H1 (cell line): ENCODE data around the gene ALOX12.

Source experiments
- HDAC6 ChIP-seq: IDR thresholded peaks from one replicate; pipeline ENCODE4 v1.7.1; 2012; ENCODE audit warnings: low read depth, mild to moderate bottlenecking, inconsistent platforms, low read length, moderate library complexity
- POLR2A ChIP-seq, 2 experiments: IDR thresholded peaks; 1 replicate in 1 of 2; 2 replicates in 1 of 2; pipeline ENCODE4 v1.6.1; 2011; ENCODE audit warnings: low read depth in 2 of 2, low read length in 2 of 2, mild to moderate bottlenecking in 2 of 2; ENCODE audit errors: control extremely low read depth in 1 of 2
- POLR2AphosphoS5 ChIP-seq: IDR thresholded peaks from 2 replicates; pipeline ENCODE4 v1.6.1; 2011; ENCODE audit warnings: low read depth, low read length
- RXRA ChIP-seq: IDR thresholded peaks from 2 replicates; pipeline ENCODE4 v1.6.1; 2011; ENCODE audit warnings: low read depth, mild to moderate bottlenecking, low read length, moderate library complexity; ENCODE audit not compliant: insufficient read depth
- SIN3A ChIP-seq, 2 experiments: IDR thresholded peaks in 1 of 2; conservative IDR thresholded peaks in 1 of 2; 2 replicates each; pipeline ENCODE4 v1.6.1; 2011 to 2012; ENCODE audit warnings: low read length in 2 of 2, improper control_type of control experiment in 1 of 2, low read depth in 1 of 2, mild to moderate bottlenecking in 1 of 2
- SIX5 ChIP-seq: IDR thresholded peaks from 2 replicates; pipeline ENCODE4 v1.6.1; 2011; ENCODE audit warnings: mild to moderate bottlenecking, low read depth, low read length
- ZNF274 ChIP-seq: IDR thresholded peaks from 2 replicates; pipeline ENCODE4 v1.7.0; 2012; ENCODE audit warnings: low read length, borderline replicate concordance; ENCODE audit errors: extremely low read depth
- TF ChIP-seq, protein P1 (sequence below), 3 experiments: IDR thresholded peaks; 1 replicate in 2 of 3; 2 replicates in 1 of 3; pipeline versions ENCODE4 v1.5.1 to v1.6.1; 2011; ENCODE audit warnings: low read length in 3 of 3, mild to moderate bottlenecking in 3 of 3, inconsistent platforms in 2 of 3, low read depth in 1 of 3, moderate library complexity in 1 of 3; ENCODE audit not compliant: insufficient read depth in 1 of 3; ENCODE audit errors: control extremely low read depth in 1 of 3
- TF ChIP-seq, protein P2 (sequence below): IDR thresholded peaks from 2 replicates; pipeline ENCODE4 v1.6.1; 2012; ENCODE audit warnings: inconsistent platforms

DNA sequence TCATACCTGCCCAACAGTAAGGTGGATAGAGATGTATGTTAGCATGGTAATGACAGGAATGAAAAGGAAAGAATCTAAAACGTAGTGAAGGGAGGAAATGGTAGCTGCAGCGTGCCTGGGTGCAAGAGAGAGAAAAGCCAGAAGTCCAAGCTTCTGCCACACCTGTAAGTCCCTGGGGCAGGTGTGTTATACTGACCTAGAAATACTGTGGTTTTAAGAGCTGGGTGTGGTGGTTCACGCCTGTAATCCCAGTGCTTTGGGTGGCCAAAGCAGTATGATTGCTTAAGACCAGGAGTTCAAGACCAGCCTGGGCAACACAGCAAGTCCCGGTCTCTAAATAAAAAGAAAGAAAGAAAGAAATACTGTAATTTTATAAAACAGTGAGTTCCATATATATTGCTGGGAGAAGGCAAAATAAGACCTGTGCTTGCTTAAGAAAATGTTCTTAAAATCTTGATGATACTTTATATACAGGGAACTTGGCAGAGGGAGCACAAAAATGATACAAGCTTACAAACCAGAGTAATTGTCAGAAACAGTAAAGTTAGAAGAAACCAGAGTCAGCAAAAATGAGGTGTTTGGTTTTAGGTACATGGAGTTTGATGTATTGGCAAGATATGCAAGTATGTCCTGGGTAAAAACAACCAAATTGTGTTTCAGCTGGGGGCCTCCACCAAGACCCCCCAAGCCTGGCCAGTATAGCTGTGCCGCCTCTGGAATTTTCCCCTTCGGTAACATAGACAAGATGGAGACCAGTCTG is 6.6 kb downstream of the ALOX12 start:
- TF ChIP-seq, protein P1, sequence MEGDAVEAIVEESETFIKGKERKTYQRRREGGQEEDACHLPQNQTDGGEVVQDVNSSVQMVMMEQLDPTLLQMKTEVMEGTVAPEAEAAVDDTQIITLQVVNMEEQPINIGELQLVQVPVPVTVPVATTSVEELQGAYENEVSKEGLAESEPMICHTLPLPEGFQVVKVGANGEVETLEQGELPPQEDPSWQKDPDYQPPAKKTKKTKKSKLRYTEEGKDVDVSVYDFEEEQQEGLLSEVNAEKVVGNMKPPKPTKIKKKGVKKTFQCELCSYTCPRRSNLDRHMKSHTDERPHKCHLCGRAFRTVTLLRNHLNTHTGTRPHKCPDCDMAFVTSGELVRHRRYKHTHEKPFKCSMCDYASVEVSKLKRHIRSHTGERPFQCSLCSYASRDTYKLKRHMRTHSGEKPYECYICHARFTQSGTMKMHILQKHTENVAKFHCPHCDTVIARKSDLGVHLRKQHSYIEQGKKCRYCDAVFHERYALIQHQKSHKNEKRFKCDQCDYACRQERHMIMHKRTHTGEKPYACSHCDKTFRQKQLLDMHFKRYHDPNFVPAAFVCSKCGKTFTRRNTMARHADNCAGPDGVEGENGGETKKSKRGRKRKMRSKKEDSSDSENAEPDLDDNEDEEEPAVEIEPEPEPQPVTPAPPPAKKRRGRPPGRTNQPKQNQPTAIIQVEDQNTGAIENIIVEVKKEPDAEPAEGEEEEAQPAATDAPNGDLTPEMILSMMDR (IDR thresholded peaks at IDR 0.05; ENCODE audit: control extremely low read depth in 1 of 3, insufficient read depth in 1 of 3, low read depth in 1 of 3, low read length in 3 of 3) = no peak
- no peak for TF ChIP-seq ZNF274
- no peak for TF ChIP-seq POLR2AphosphoS5
- TF ChIP-seq SIX5 = no peak
- no peak for TF ChIP-seq POLR2A (IDR thresholded peaks at IDR 0.05; ENCODE audit: control extremely low read depth in 1 of 2, low read depth in 2 of 2, low read length in 2 of 2)
- TF ChIP-seq, protein P2, sequence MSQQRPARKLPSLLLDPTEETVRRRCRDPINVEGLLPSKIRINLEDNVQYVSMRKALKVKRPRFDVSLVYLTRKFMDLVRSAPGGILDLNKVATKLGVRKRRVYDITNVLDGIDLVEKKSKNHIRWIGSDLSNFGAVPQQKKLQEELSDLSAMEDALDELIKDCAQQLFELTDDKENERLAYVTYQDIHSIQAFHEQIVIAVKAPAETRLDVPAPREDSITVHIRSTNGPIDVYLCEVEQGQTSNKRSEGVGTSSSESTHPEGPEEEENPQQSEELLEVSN = no peak
- no peak for TF ChIP-seq HDAC6
- TF ChIP-seq RXRA = no peak
- no peak for TF ChIP-seq SIN3A (conservative IDR thresholded peaks at IDR 0.05 in 1 of 2, IDR thresholded peaks at IDR 0.05 in 1 of 2; ENCODE audit: low read depth in 1 of 2, low read length in 2 of 2)
